Measurements from ENCODE around the gene FNTB.

FNTB gene

GRCh38 chr14:64986648-64987437 lies at the start of gene FNTB:
TSS of gene FNTB (plus strand) at chr14:64986895. CDS start at chr14:64986954, 59 bp downstream.
- peak; percentile 92 for DNase-seq

GRCh38 chr14:64937171-64937820 lies 49.4 kb upstream of the FNTB start:
- DNase-seq = no peak

GRCh38 chr14:64937821-64938193 lies 48.9 kb upstream of the FNTB start:
- no peak for DNase-seq

- peak; percentile 40 for DNase-seq
These were observed 47.5 kb upstream of the FNTB start for GRCh38 chr14:64938972-64939816.

GRCh38 chr14:64939817-64940190 lies 46.9 kb upstream of the FNTB start:
- DNase-seq = no peak

GRCh38 chr14:64940336-64940910 lies 46.3 kb upstream of the FNTB start:
- no peak for DNase-seq

- DNase-seq = peak; percentile 98
These were observed 44.1 kb upstream of the FNTB start, which contains the start of gene GPX2 for GRCh38 chr14:64942531-64943111. TSS of gene GPX2 (minus strand) at chr14:64942745. CDS start at chr14:64942726, 19 bp downstream.

GRCh38 chr14:64943556-64943955 lies 43.1 kb upstream of the FNTB start:
- DNase-seq = no peak

GRCh38 chr14:64944041-64944440 lies 42.7 kb upstream of the FNTB start:
- no peak for DNase-seq

GRCh38 chr14:64944861-64945260 lies 41.8 kb upstream of the FNTB start:
- DNase-seq = no peak

GRCh38 chr14:64945431-64946178 lies 41.1 kb upstream of the FNTB start:
- DNase-seq = no peak

- peak; percentile 34 for DNase-seq
These were observed 40.2 kb upstream of the FNTB start for GRCh38 chr14:64946310-64947045.

GRCh38 chr14:64947710-64948611 lies 38.7 kb upstream of the FNTB start:
- no peak for DNase-seq

- no peak for DNase-seq
These were observed 38.0 kb upstream of the FNTB start for GRCh38 chr14:64948612-64949210.

- no peak for DNase-seq
These were observed 35.8 kb upstream of the FNTB start for GRCh38 chr14:64950889-64951288.

- DNase-seq = no peak
These were observed 35.4 kb upstream of the FNTB start for GRCh38 chr14:64951291-64951690.

GRCh38 chr14:64951724-64952123 lies 35.0 kb upstream of the FNTB start:
- DNase-seq = no peak

GRCh38 chr14:64952598-64953309 lies 33.9 kb upstream of the FNTB start:
- no peak for DNase-seq

GRCh38 chr14:64953310-64953654 lies 33.4 kb upstream of the FNTB start:
- DNase-seq = no peak
